Pancreas (tissue), 10 donors: Measurements from ENCODE around the gene EGFR. TPM values are rescaled to one million over a fixed set of nuclear protein-coding genes. Genes with fewer than 3 reads are reported as not detected.
A peak's percentile ranks its signal among the peaks of the same experiment; 100 is the strongest.

ENCODE experiments used
- ATAC-seq, 4 donors: fragments of 200-7000 bp; cut with Tn5 transposase; one replicate each; pipeline versions ENCODE4 v1.8.0 to v1.9.1; 2020; ENCODE audit warnings: mild to moderate bottlenecking in 4 of 4, moderate library complexity in 4 of 4
- DNase-seq, 6 donors: peaks; one replicate each; pipeline ENCODE4 v3.0.0-alpha.2; 2020
- FAIRE-seq: peaks from 2 replicates; lab custom pipeline; 2012; peaks lifted over from hg19 to GRCh38; lab: Jason Lieb, UNC
- H3K27ac ChIP-seq, 4 donors: fragments of 200-600 bp; sonication (generic); 1 replicate in 3 of 4; 2 replicates in 1 of 4; pipeline versions ENCODE4 v1.5.0 to v1.8.0; 2020
- H3K27me3 ChIP-seq, 4 donors: fragments of 200-600 bp; one replicate each; pipeline ENCODE4 v1.8.0; 2021
- H3K36me3 ChIP-seq, 3 donors: fragments of 200-600 bp; sonication (generic) in 1 of 3; one replicate each; pipeline versions ENCODE4 v1.5.0 to v1.8.0; 2020 to 2021
- H3K4me1 ChIP-seq, 3 donors: fragments of 200-600 bp; one replicate each; pipeline ENCODE4 v1.8.0; 2021
- H3K4me3 ChIP-seq, 4 donors: fragments of 200-600 bp; sonication (generic) in 2 of 4; one replicate each; pipeline versions ENCODE4 v1.5.0 to v1.8.0; 2020 to 2021
- H3K9me3 ChIP-seq, 4 donors: fragments of 200-600 bp; one replicate each; pipeline ENCODE4 v1.8.0; 2021
- CTCF ChIP-seq, 4 donors: fragments of 200-600 bp; sonication (generic) in 3 of 4; IDR thresholded peaks; one replicate each; pipeline versions ENCODE4 v1.5.0 to v1.8.0; 2021; ENCODE audit warnings: antibody characterized with exemption in 4 of 4
- WGBS, 2 donors: extraction: QIAGEN DNeasy Blood & Tissue Kit; methylation state at CpG; one replicate each; pipeline ENCODE4 v1.1.7; 2013; 5-methylcytosine and 5-hydroxymethylcytosine counted together
- intact Hi-C, 3 donors: fragments of 100-400 bp; cut with DNase I; formaldehyde crosslinking; loops; one replicate each; pipeline versions ENCODE4 v1.11.1 to v1.14.2; 2022
- polyA plus RNA-seq, 2 donors: library from polyadenylated mRNA; stranded (reverse); fragments of 200-250 nt; gene quantifications; one replicate each; pipeline ENCODE4 v1.2.3, GENCODE V29; 2013
- total RNA-seq, 6 donors: library from RNA; stranded (reverse); fragmentation: NEBNext Ultra II Directional in 4 of 6; extraction: Animal tissue kit (Norgen Biotek cat#: 25700) in 4 of 6; gene quantifications; one replicate each; pipeline versions ENCODE4 v1.2.1 to v1.2.4, GENCODE V29; 2021 to 2023
- donor health status: healthy with polysubstance abuse.
- donor health status: DM: no; HTN: no; CAD: no; lungs with moderate emphysema.
- donor health status: DM: no; HTN: no; CAD: no.
- donor health status: control.
- donor health status: control.
- donor health status: Bipolar disorder and iron deficiency.
- donor health status: DM: yes; HTN: yes; CAD: no.
- donor health status: DM: no; HTN: no; CAD: no.
- donor health status: DM: no; HTN: no; CAD: no.
- donor health status: DM: yes; HTN: yes; CAD: no.

EGFR gene
- total and polyA plus RNA-seq, 8 donors, result 5.5 to 38.8 (median 30.3) TPM

- no peak for ATAC-seq
- 95 to 97% methylated on average over 6 of the region's 6 CpGs for WGBS, 2 donors
- FAIRE-seq, result no peak
- Histone ChIP-seq H3K27ac (no peak overlapping the region), H3K27me3 (no peaks in the 10 kb centered on the region), H3K4me1 (peaks cover 12 to 30% (median 16%) of the 10 kb centered on the region in 3 donors), H3K4me3 (no peak overlapping the region), H3K36me3 (no peaks in the 10 kb centered on the region), H3K9me3 (no peaks in the 10 kb centered on the region)
- DNase-seq, result no peak
- TF ChIP-seq CTCF (IDR thresholded peaks at IDR 0.05), result no peak
- intact Hi-C loops, result no loop called here
Observed at GRCh38 chr7:55105952-55106351, 87.1 kb downstream of the EGFR start.

DNA sequence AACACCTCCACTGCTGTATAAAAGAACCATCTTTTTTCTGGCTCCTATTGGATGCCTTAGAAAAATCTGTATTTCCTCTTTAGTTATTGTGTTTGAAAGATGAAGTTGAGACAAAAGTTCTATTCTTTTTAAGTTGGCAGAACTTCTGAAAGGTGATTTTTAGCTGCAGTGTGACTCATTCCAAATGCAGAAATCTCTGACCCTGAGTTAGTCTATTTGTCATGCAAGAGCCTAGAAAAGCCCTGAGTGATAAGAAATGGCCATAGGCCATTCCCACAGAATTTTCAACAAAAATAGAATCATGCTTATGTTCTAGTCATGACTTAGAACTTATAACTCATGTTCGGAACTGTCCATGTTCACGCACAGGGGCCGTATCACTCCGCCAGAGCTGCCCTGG lies 89.1 kb downstream of the EGFR start:
- 75 to 76% methylated on average over 4 of the region's 4 CpGs for WGBS, 2 donors
- FAIRE-seq, result no peak
- no peaks in the 10 kb centered on the region for H3K9me3 ChIP-seq

DNA sequence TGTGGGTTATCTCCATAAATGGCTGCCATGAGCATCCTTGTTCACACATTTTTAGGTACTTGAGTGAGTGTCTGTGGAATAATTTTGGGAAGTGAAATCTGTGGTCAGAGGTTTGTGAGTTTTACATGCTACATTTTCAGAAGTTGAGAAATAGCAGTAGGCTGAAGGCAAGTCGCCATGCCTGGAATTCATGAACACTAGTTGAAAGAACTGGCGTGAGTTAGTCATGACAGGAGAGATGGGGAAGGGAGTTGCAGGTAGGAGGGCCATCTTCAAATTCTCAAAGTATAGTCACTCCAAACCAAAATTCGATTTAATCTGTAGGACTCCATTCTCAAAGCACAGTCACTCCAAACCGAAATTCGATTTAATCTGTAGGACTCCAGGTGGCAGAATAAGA lies 89.6 kb downstream of the EGFR start:
- Histone ChIP-seq H3K4me3 (no peak overlapping the region), H3K4me1 (peaks cover 8 to 20% (median 12%) of the 10 kb centered on the region in 3 donors), H3K9me3 (no peaks in the 10 kb centered on the region), H3K27me3 (no peaks in the 10 kb centered on the region), H3K27ac (peak overlapping the region in 2 of 4 donors; percentile 30 to 65), H3K36me3 (no peaks in the 10 kb centered on the region)
- no peak for FAIRE-seq
- intact Hi-C loops, result no loop called here
- ATAC-seq, result no peak
- DNase-seq, result no peak
- 89 to 98% methylated on average over 5 of the region's 5 CpGs for WGBS, 2 donors
- no peak for TF ChIP-seq CTCF (IDR thresholded peaks at IDR 0.05)

More for the DNA sequence above, 89.1 kb downstream of the EGFR start:
- Histone ChIP-seq H3K36me3 (no peaks in the 10 kb centered on the region), H3K4me3 (no peak overlapping the region), H3K27me3 (no peaks in the 10 kb centered on the region), H3K4me1 (peaks cover 8 to 20% (median 12%) of the 10 kb centered on the region in 3 donors), H3K27ac (peak overlapping the region in 2 of 4 donors; percentile 30 to 65)
- intact Hi-C loops, result no loop called here
- ATAC-seq (peak; percentile 69 to 81 (median 74)), DNase-seq (no peak)
- no peak for TF ChIP-seq CTCF (IDR thresholded peaks at IDR 0.05)

GRCh38 chr7:55108818-55109217 lies 90.0 kb downstream of the EGFR start:
- Histone ChIP-seq H3K27me3 (no peaks in the 10 kb centered on the region), H3K4me3 (no peak overlapping the region), H3K27ac (peak overlapping the region in 2 of 4 donors; percentile 30 to 65), H3K4me1 (peaks cover 8 to 20% (median 12%) of the 10 kb centered on the region in 3 donors), H3K9me3 (no peaks in the 10 kb centered on the region), H3K36me3 (no peaks in the 10 kb centered on the region)
- no peak for TF ChIP-seq CTCF (IDR thresholded peaks at IDR 0.05)
- FAIRE-seq (no peak), ATAC-seq (no peak), DNase-seq (no peak)
- 89 to 92% methylated on average over 3 of the region's 3 CpGs for WGBS, 2 donors
- intact Hi-C loops, result no loop called here

GRCh38 chr7:55109404-55110167 lies 90.8 kb downstream of the EGFR start:
- H3K27ac ChIP-seq, result peak overlapping the region in 2 of 4 donors; percentile 14 to 23
- TF ChIP-seq CTCF (IDR thresholded peaks at IDR 0.05), result no peak
- H3K27me3 ChIP-seq, result no peaks in the 10 kb centered on the region
- DNase-seq, result no peak
- no peak for FAIRE-seq
- H3K36me3 ChIP-seq, result no peaks in the 10 kb centered on the region
- H3K4me1 ChIP-seq, result peaks cover 8 to 20% (median 12%) of the 10 kb centered on the region in 3 donors
- no peak overlapping the region for H3K4me3 ChIP-seq
- intact Hi-C loops, result no loop called here
- ATAC-seq, result peak in 2 of 4 donors; percentile 16 to 39
- WGBS, 2 donors, result 78 to 80% methylated on average over 8 of the region's 8 CpGs
- no peaks in the 10 kb centered on the region for H3K9me3 ChIP-seq
